ENCODE results near the gene RAPSN. TPM values are rescaled to one million over a fixed set of nuclear protein-coding genes. Genes with fewer than 3 reads are reported as not detected.

The RAPSN gene
- polyA plus RNA-seq, 1 donor (not counting 4 experiments of a cell fraction or from before 2014, with no cell fraction given): 0.28 TPM

GRCh38 chr11:47451436-47451835 is 2.5 kb upstream of the RAPSN start:
- Histone ChIP-seq H3K4me1 (ENCODE audit: control insufficient read depth, extremely low read depth, insufficient read depth, low read length) (no peaks in the 10 kb centered on the region), H3K79me2 (ENCODE audit: control insufficient read depth, insufficient read depth, low read length) (no peaks in the 10 kb centered on the region), H3K9ac (ENCODE audit: control insufficient read depth, extremely low read depth, insufficient read depth, low read length) (no peak overlapping the region), H2AFZ (ENCODE audit: control insufficient read depth, low read length) (no peak overlapping the region), H3K27me3 (ENCODE audit: control insufficient read depth, extremely low read depth, insufficient read depth, low read length) (no peaks in the 10 kb centered on the region), H3K4me3 (ENCODE audit: control insufficient read depth in 2 of 3, extremely low read depth in 1 of 3, insufficient read depth in 2 of 3, low read depth in 1 of 3, low read length in 3 of 3) (no peak overlapping the region), H4K20me1 (ENCODE audit: control insufficient read depth, extremely low read depth, insufficient read depth, low read length) (no peaks in the 10 kb centered on the region), H3K4me2 (ENCODE audit: control insufficient read depth, extremely low read depth, insufficient read depth, low read depth, low read length) (no peak overlapping the region), H3K9me3 (ENCODE audit: control insufficient read depth, low read depth, low read length) (no peaks in the 10 kb centered on the region), H3K27ac (ENCODE audit: control insufficient read depth, insufficient read depth, low read length) (no peak overlapping the region), H3K9me1 (ENCODE audit: control insufficient read depth, extremely low read depth, insufficient read depth, low read length) (no peaks in the 10 kb centered on the region), H3K36me3 (ENCODE audit: control insufficient read depth in 2 of 2, extremely low read depth in 1 of 2, insufficient read depth in 2 of 2, low read length in 2 of 2) (peaks cover 0 to 6% of the 10 kb centered on the region in 2 experiments)
- FAIRE-seq: no peak
- DNase-seq (ENCODE audit: low read depth, low spot score): no peak
- TF ChIP-seq CTCF (optimal IDR thresholded peaks at IDR 0.05 in 1 of 3, IDR thresholded peaks at IDR 0.05 in 1 of 3, conservative IDR thresholded peaks at IDR 0.05 in 1 of 3; ENCODE audit: extremely low read depth in 1 of 3, insufficient read depth in 2 of 3, low read length in 3 of 3) (no peak), EZH2 (IDR thresholded peaks at IDR 0.05; ENCODE audit: low read length) (no peak)
- dilution Hi-C loops (cut with MboI; ENCODE audit: extremely low pct_ligation_motif_present, low sequenced_read_pairs): no loop called here

- Histone ChIP-seq H3K4me1 (ENCODE audit: control insufficient read depth, extremely low read depth, insufficient read depth, low read length) (no peaks in the 10 kb centered on the region), H3K9ac (ENCODE audit: control insufficient read depth, extremely low read depth, insufficient read depth, low read length) (no peak overlapping the region), H2AFZ (ENCODE audit: control insufficient read depth, low read length) (no peak overlapping the region), H3K9me3 (ENCODE audit: control insufficient read depth, low read depth, low read length) (no peaks in the 10 kb centered on the region), H3K4me2 (ENCODE audit: control insufficient read depth, extremely low read depth, insufficient read depth, low read depth, low read length) (no peak overlapping the region), H3K4me3 (ENCODE audit: control insufficient read depth in 2 of 3, extremely low read depth in 1 of 3, insufficient read depth in 2 of 3, low read depth in 1 of 3, low read length in 3 of 3) (no peak overlapping the region), H4K20me1 (ENCODE audit: control insufficient read depth, extremely low read depth, insufficient read depth, low read length) (no peaks in the 10 kb centered on the region), H3K27ac (ENCODE audit: control insufficient read depth, insufficient read depth, low read length) (no peak overlapping the region), H3K27me3 (ENCODE audit: control insufficient read depth, extremely low read depth, insufficient read depth, low read length) (no peaks in the 10 kb centered on the region), H3K36me3 (ENCODE audit: control insufficient read depth in 2 of 2, extremely low read depth in 1 of 2, insufficient read depth in 2 of 2, low read length in 2 of 2) (peaks cover 0 to 6% of the 10 kb centered on the region in 2 experiments), H3K9me1 (ENCODE audit: control insufficient read depth, extremely low read depth, insufficient read depth, low read length) (no peaks in the 10 kb centered on the region), H3K79me2 (ENCODE audit: control insufficient read depth, insufficient read depth, low read length) (no peaks in the 10 kb centered on the region)
- DNase-seq (ENCODE audit: low read depth, low spot score) (no peak), FAIRE-seq (no peak)
- TF ChIP-seq EZH2 (IDR thresholded peaks at IDR 0.05; ENCODE audit: low read length) (no peak), CTCF (optimal IDR thresholded peaks at IDR 0.05 in 1 of 3, IDR thresholded peaks at IDR 0.05 in 1 of 3, conservative IDR thresholded peaks at IDR 0.05 in 1 of 3; ENCODE audit: extremely low read depth in 1 of 3, insufficient read depth in 2 of 3, low read length in 3 of 3) (no peak)
- dilution Hi-C loops (cut with MboI; ENCODE audit: extremely low pct_ligation_motif_present, low sequenced_read_pairs): no loop called here
These were observed 605 bp upstream of the RAPSN start for GRCh38 chr11:47449541-47449940.

Data from keratinocyte (primary cell).